ENCODE results near the gene RAB1B.

DNA sequence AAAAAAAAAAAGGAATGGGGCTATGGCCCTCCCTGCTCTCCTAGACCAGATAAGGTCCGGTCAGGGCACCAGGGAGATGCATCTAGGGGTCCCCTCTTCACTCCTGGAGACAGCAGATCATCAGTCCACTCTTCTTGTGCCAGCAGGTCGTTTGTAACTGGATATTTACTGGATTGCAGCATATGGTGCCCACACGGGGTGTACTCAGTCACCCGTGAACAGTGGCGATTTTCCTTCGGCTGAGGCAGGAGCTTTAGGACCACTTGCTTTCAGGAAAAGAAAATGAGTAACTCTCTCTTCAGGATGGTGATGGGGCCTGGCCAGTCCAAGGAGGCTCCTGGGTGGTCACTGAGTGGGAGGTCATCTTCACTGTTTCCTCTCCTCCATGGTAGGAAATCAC lies 38.3 kb upstream of the RAB1B start:
- TF ChIP-seq, protein P1, sequence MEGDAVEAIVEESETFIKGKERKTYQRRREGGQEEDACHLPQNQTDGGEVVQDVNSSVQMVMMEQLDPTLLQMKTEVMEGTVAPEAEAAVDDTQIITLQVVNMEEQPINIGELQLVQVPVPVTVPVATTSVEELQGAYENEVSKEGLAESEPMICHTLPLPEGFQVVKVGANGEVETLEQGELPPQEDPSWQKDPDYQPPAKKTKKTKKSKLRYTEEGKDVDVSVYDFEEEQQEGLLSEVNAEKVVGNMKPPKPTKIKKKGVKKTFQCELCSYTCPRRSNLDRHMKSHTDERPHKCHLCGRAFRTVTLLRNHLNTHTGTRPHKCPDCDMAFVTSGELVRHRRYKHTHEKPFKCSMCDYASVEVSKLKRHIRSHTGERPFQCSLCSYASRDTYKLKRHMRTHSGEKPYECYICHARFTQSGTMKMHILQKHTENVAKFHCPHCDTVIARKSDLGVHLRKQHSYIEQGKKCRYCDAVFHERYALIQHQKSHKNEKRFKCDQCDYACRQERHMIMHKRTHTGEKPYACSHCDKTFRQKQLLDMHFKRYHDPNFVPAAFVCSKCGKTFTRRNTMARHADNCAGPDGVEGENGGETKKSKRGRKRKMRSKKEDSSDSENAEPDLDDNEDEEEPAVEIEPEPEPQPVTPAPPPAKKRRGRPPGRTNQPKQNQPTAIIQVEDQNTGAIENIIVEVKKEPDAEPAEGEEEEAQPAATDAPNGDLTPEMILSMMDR (IDR thresholded peaks at IDR 0.05; ENCODE audit: insufficient read depth, low read depth, low read length), result no peak
- no peak for TF ChIP-seq EZH2 (IDR thresholded peaks at IDR 0.05; ENCODE audit: insufficient read depth, low read length)

Data from astrocyte (in vitro differentiated cells and primary cell).